ENCODE results near the gene DEPDC5. TPM values are rescaled to one million over a fixed set of nuclear protein-coding genes. Genes with fewer than 3 reads are reported as not detected.

Gene DEPDC5
- polyA plus RNA-seq, 1 experiment: 14.3 TPM

DNA sequence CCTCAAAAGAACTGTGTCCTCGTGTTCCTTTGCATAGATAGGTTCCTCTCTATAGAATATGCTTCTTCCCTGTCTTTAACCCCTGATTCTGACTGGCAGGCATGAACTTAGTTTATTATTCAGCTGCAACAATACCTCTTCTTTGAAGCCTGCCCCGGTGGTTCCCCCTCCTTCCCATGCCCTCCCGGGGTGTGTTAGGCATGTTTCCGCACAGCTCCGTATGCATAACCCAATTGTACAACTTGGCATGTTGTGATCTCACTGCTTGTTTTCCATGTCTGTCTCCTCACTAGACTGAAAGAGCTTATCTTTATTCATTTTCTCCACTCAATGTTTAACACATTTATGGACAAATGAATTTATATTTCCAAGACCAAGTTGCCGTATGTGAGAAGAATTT, 72.6 kb downstream of the DEPDC5 start:
- ChIA-PET POLR2A (no interaction called here), CTCF (interaction anchor here (1.6 kb wide), 1 partner anchor 144 kb away, joined by 4 read pairs; no protein-coding TSS in a partner anchor)
- H3K9me3 ChIP-seq (ENCODE audit: control insufficient read depth, insufficient read depth, low read length): no peaks in the 10 kb centered on the region
- H3K4me3 ChIP-seq (ENCODE audit: low read depth, low read length): no peak overlapping the region
- H3K27ac ChIP-seq (ENCODE audit: low read depth, low read length): no peak overlapping the region
- H3K27me3 ChIP-seq (ENCODE audit: control insufficient read depth, insufficient read depth, low read length): no peaks in the 10 kb centered on the region
- no peak for DNase-seq (ENCODE audit: low read depth, low spot score)
- TF ChIP-seq, protein P1, sequence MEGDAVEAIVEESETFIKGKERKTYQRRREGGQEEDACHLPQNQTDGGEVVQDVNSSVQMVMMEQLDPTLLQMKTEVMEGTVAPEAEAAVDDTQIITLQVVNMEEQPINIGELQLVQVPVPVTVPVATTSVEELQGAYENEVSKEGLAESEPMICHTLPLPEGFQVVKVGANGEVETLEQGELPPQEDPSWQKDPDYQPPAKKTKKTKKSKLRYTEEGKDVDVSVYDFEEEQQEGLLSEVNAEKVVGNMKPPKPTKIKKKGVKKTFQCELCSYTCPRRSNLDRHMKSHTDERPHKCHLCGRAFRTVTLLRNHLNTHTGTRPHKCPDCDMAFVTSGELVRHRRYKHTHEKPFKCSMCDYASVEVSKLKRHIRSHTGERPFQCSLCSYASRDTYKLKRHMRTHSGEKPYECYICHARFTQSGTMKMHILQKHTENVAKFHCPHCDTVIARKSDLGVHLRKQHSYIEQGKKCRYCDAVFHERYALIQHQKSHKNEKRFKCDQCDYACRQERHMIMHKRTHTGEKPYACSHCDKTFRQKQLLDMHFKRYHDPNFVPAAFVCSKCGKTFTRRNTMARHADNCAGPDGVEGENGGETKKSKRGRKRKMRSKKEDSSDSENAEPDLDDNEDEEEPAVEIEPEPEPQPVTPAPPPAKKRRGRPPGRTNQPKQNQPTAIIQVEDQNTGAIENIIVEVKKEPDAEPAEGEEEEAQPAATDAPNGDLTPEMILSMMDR (IDR thresholded peaks at IDR 0.05; ENCODE audit: low read depth, low read length): no peak

DNA sequence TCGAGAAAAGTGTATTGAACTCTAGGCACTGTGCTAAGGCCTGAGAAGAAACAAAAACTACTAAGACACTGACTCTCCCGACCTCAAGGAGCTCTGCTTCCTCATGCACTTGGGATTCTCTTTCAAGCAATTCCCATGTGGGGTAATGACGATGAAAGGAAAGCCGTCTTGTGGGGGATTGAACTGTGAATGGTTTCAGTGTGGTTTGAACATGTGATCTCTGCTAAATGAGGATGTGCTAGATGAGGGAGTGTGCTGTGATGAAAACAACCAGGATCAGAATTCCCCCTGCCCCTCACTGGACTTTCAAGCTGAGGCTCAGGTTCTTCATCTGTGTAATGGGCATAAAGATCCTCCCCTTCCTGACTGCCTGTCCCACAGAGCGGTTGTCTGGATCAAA, 74.9 kb downstream of the DEPDC5 start:
- no peaks in the 10 kb centered on the region for H3K9me3 ChIP-seq (ENCODE audit: control insufficient read depth, insufficient read depth, low read length)
- no peak for DNase-seq (ENCODE audit: low read depth, low spot score)
- H3K27me3 ChIP-seq (ENCODE audit: control insufficient read depth, insufficient read depth, low read length): no peaks in the 10 kb centered on the region
- ChIA-PET CTCF (no interaction called here), POLR2A (no interaction called here)
- H3K4me3 ChIP-seq (ENCODE audit: low read depth, low read length): no peak overlapping the region
- TF ChIP-seq, protein P1 (IDR thresholded peaks at IDR 0.05; ENCODE audit: low read depth, low read length): no peak
- no peak overlapping the region for H3K27ac ChIP-seq (ENCODE audit: low read depth, low read length)

DNA sequence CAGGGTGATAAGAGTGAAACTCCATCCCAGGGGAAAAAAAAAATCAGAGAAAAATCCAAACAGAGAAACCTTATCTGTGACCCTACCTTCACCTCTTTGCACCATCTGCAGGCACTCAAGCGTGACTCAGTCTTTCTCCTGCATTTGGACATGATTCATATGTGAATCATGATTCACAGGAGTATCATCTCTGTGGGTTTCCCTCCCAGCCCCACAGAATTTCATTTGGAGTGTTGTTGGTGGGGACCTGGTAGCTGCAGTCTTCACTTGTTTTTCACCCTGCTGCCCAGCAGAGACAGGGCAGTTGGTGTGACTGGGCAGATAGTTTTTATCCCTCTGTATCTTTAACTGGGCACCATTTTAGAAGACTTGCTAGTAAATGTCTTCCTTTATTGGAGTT, 75.7 kb downstream of the DEPDC5 start:
- Histone ChIP-seq H3K9me3 (ENCODE audit: control insufficient read depth, insufficient read depth, low read length) (no peaks in the 10 kb centered on the region), H3K4me3 (ENCODE audit: low read depth, low read length) (no peak overlapping the region), H3K27me3 (ENCODE audit: control insufficient read depth, insufficient read depth, low read length) (no peaks in the 10 kb centered on the region), H3K27ac (ENCODE audit: low read depth, low read length) (peak overlapping the region; percentile 80)
- TF ChIP-seq, protein P1 (IDR thresholded peaks at IDR 0.05; ENCODE audit: low read depth, low read length): no peak
- POLR2A ChIA-PET: interaction anchor here (0.5 to 0.7 kb wide), 2 partner anchors 91 to 183 kb away, joined by 3 to 4 read pairs; no protein-coding TSS in a partner anchor
- CTCF ChIA-PET: interaction anchor here (2.8 kb wide), 1 partner anchor 17 kb away, joined by 10 read pairs; no protein-coding TSS in a partner anchor
- peak; percentile 82 for DNase-seq (ENCODE audit: low read depth, low spot score)

DNA sequence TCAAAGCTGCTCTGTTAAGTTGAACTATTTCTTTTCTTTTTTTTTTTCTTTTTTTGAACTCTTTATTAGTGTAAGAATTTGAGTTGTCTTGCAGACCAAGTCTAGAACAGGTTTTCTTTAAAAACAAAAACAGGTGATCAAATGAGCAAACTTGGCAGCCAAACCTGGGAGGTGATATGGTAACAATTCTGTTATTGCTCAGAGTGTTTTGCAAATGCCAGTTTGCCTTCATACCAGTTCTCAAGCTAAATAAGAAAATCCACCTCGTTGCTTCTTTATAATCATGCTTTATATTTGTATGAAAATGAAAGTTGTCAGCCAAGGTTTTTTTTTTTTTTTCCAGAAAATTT, 76.9 kb downstream of the DEPDC5 start:
- POLR2A ChIA-PET: no interaction called here

DNA sequence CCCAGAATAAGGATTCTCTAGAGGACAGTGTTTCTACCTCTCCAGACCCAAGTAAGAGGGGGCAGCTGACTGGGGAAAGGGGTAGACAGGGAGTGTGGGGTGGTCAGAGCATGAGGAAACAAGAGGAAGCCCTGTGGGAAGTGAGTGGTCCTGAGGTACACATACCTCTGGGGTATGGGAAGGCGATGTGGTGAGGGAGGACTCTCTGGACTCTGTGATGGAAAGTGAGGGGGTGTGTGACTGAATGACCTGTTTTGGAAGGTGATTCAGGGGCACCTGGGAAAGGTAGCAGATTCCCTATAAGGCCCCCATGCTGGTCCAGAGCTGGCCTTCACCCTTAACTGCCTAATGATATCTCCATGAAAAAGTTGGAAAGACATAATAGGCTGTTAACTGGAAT, 80.1 kb downstream of the DEPDC5 start:
- Histone ChIP-seq H3K9me3 (ENCODE audit: control insufficient read depth, insufficient read depth, low read length) (no peaks in the 10 kb centered on the region), H3K4me3 (ENCODE audit: low read depth, low read length) (no peak overlapping the region), H3K27me3 (ENCODE audit: control insufficient read depth, insufficient read depth, low read length) (no peaks in the 10 kb centered on the region), H3K27ac (ENCODE audit: low read depth, low read length) (no peak overlapping the region)
- TF ChIP-seq, protein P1 (IDR thresholded peaks at IDR 0.05; ENCODE audit: low read depth, low read length): no peak
- ChIA-PET CTCF (interaction anchor here (1.3 kb wide), 1 partner anchor 13 kb away, joined by 4 read pairs; no protein-coding TSS in a partner anchor), POLR2A (interaction anchor here (1.5 kb wide), 1 partner anchor 15 kb away, joined by 4 read pairs; no protein-coding TSS in a partner anchor)
- no peak for DNase-seq (ENCODE audit: low read depth, low spot score)

More for the DNA sequence above, 76.9 kb downstream of the DEPDC5 start:
- Histone ChIP-seq H3K27ac (ENCODE audit: low read depth, low read length) (no peak overlapping the region), H3K27me3 (ENCODE audit: control insufficient read depth, insufficient read depth, low read length) (no peaks in the 10 kb centered on the region), H3K9me3 (ENCODE audit: control insufficient read depth, insufficient read depth, low read length) (no peaks in the 10 kb centered on the region), H3K4me3 (ENCODE audit: low read depth, low read length) (no peak overlapping the region)
- CTCF ChIA-PET: interaction anchor here (1.0 to 2.8 kb wide), 3 partner anchors 16 to 165 kb away, joined by 5 to 10 read pairs (median 7); no protein-coding TSS in a partner anchor
- TF ChIP-seq, protein P1 (IDR thresholded peaks at IDR 0.05; ENCODE audit: low read depth, low read length): no peak
- DNase-seq (ENCODE audit: low read depth, low spot score): no peak

Data from AG04450 (cell line).